ENCODE data around the gene IQSEC1.

IQSEC1 gene

DNA sequence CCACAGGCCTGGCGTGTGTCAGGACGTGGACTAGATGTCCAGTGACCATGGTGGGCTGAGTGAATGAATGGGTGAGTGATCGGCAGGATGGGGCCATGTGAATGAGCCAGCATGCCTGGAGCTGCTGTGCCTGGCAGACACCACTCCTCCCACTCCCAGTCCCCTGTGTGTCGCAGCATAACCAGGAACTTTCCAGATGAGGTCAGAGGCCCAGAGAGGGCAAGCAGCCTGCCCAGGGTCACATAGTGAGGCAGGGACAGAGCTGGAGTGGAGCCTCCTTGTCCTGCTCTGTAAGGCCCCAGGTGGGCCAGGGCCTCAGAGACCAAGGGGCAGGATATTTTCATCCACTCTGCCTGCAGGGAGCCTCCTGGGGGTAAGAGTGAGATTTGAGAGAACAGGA lies 6.4 kb downstream of the IQSEC1 start:
- no peak for DNase-seq

DNA sequence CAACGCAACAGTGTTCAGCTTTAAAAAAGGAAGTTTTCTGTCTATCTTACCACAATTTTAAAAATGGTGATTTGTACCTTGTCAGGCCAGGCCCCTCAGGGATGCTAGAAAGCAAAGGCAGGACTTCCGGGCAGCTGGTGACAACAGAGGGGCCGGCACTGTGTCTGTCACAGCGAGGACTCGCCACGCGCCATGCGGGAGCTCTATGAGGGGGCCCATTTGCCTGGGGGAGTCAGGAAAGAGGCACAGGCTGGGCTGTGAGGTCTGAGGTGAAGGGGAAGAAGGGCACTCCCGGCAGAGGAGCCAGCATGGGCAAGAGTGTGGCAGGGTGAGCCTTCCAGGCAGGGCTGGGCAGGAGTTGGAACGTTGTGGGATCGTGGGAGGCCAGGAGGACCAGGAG lies 7.0 kb downstream of the IQSEC1 start:
- DNase-seq = no peak

DNA sequence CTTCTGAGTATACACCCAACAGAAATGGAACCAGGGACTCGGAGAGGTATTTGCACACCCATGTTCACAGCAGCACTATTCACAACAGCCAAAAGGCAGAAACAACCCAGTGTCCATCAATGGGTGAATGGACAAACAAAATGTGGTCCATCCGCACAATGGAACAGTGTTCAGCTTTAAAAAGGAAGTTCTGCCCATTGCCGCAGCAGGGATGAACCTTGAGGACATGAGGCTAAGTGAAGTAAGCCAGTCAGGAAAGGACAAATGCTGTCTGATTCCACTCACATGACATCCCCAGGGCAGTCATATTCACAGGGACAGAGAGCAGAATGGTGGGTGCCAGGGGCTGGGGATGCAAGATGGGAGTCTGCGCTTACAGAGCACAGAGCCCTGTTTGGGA lies 7.5 kb downstream of the IQSEC1 start:
- no peak for DNase-seq

DNA sequence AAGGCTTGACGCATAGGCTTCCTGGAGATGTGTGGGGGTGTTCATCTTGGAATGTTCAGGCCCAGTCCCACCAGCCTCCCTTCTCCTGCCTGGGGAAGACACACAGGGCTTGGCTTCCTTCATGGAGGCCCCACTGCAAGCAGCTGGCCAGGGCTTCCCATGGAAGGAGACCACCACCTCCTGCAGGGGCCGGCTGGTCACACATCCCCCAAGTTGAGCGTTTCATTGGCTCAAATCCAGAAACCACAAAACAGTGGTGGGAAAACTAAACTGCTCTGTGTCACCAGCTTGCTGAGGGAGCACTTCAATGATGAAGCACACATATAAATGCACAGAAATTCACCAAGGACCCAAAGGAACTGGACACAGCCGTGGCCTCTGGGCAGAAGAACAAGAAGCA lies 8.3 kb downstream of the IQSEC1 start:
- DNase-seq = no peak

DNA sequence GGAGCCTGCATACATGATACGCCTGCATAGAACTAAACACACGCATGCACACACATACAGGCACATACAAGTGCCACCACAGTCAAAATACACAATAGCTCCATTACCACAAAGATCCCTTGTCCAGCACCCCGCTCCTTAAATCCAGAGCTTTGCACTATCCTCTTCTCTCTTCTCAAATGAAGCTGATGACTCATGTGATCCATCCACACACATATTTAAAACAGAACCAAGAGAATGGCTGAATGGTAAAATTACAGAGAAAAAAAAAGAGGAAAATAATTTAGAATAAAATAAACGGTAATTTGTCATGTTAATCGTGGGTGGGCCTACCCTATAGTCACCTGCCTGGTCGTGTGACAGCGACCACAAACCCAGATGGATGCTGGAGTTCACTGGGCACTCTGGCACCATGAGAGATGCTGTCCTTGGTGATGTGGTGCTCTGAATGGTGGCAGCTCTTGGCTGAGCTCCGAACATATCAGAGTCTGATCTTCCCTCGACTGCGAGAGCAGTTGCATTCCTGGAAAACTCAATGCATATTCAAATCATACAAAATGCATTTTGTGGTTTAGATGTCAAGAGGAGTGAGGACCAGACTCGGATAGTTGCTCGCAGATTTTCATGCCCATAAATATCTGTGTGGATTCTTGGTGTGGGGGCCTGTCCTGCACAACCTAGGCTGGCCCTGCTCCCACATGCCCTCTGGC lies 8.9 kb downstream of the IQSEC1 start:
- no peak for DNase-seq

DNA sequence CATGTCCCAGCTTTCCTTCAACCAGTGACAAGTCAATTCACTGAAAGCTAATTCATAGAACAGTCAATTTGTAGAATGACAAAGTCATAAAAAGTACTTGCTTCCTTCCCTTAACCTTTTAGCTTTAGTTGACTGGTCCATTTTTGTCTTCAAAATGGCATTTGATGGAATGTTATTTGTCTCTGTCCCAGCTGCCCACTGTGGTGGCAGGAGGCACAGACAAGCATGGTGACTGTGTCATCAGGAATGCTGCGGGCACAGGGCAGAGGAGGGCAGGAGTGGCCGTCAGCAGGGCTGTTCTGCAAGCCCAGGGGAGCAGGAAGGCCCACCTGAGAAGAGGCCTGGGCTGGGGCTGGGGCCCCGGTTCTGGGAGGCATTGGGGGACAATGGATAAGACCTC lies 10.0 kb downstream of the IQSEC1 start:
- DNase-seq = no peak

DNA sequence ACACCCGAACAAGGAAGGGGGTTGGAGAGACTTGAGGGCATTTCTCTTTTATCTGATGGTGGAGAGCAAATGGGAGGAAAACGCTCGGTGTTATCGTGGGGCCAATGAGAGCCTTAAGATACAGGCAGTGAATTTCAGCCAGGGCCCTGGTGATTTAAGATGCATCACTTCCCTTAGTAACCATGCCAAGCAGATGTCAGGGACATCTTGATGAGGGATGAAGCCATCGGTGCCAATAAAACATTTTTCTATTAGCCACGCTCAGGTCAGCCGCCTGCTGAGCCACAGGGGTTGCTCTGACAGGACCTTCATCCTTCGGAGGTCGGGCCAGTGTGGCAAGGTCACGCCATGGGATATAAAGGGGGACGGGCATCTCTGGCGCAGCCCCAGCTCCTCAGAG lies 10.6 kb downstream of the IQSEC1 start:
- DNase-seq = no peak

DNA sequence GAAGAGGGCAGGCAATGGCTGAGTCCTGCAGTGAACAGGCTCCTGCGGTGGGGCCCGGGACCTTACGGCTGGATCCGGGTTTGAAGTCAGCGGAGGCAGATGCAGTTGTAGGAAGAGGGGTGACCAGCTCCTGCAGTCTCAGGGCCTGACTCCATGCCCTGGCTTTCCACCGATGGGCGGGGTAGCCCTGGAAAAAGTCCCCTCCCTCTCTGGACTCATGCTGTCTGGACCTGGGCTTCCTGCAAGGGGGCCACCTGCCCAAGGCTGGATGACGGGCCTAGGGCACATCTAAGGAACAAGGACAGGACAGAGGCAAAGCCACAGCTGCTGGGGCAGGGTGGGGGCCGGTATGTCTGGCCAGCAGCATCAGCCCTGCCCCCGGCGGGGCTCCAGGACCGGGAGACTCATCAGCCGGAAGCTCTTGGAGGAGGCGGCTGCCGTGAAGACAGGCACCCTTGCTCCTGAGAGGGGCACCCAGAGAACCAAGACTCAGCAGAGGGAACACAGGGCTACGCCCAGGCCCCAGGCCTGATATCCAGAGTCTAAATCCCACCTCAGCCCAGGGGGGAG lies 12.8 kb downstream of the IQSEC1 start:
- no peak for DNase-seq

DNA sequence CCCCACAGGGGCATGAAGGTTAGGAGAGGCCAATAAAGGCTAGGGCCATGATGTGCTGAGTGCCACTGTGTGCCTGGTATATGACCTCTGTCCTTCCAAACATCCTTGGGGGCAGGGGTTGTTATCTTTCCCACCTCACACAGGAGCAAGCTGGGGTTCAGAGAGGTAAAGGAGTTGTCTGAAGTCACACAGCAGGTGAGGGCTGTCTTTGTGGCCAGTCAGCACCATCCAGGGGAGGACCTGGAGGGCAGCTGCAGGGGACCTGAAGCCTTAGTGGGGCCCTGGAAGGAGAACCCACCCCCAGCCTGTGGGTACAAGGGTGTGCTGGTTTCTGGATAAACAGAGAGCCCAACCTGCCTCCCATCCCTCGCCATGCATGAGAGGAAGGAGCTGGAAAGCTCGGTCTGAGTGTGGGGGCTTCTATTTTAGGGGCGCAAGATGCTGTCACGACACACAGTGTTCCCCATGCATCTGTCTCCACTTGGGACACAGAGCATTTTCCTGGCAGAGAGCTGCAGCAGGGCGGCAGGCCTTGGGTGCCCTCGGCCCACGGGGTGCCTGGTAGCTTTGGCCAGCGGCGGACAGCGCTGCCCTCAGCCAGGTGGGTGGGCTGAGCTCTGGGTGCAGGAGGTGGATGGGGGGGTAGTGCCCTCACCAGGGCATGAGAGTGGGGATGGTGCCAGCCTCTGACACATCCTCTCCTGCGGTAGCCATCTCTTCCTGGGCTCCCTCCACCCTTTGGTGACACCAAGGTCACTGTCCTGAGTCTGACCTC lies 14.7 kb downstream of the IQSEC1 start:
- no peak for DNase-seq

DNA sequence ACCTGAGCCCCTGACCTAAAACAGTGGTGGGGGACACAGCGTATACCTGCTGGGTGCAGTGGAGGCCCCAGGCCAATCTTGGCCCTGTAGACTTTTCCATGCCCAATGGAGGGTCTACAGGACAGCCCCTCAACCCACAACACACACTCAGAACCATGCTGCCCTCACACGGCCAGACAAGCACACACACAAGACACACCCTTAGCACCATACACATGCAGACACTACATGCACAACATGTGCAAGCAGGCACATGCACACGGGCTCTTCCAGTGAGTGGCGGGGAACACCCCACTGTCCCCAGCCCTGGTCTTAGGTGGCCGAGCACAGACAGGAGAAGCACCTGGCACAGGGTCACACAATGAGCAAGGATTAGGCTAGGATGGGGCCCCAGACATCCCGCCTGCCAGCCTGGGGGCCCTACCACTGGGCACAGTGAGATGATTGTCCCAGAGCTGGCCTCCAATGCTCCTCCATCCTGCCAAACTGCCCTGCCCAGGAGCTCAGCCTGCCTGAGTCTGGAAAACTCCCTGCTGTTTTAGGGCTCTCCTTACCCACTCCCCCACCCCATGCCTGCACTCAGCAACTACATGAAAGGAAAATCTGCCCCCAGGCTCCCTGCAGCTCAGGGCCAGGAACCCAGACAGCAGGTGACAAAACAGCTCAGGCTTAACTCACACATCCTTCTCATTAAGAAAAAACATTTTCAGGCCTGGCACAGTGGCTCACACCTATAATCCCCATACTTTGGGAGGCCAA lies 15.8 kb downstream of the IQSEC1 start:
- DNase-seq = no peak

DNA sequence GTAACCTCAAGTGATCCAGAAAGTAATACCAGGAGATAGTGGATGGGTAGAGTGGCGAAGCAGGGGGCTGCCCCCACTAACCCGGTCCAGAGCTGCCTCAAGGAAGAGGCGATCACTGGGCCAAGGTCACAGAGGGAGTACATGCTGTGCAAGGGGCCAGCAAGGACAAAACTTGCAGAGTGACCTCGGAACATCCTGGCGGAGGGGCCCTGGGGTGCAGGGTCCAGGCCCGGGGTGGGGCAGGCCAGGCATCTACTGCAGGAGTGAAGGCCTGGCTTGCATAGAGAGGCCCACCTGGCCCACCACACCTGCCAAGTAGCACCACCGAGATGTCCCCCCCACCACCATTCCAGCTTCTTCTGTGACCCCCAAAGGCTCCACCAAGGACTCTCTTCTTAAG lies 17.6 kb downstream of the IQSEC1 start:
- DNase-seq = no peak

DNA sequence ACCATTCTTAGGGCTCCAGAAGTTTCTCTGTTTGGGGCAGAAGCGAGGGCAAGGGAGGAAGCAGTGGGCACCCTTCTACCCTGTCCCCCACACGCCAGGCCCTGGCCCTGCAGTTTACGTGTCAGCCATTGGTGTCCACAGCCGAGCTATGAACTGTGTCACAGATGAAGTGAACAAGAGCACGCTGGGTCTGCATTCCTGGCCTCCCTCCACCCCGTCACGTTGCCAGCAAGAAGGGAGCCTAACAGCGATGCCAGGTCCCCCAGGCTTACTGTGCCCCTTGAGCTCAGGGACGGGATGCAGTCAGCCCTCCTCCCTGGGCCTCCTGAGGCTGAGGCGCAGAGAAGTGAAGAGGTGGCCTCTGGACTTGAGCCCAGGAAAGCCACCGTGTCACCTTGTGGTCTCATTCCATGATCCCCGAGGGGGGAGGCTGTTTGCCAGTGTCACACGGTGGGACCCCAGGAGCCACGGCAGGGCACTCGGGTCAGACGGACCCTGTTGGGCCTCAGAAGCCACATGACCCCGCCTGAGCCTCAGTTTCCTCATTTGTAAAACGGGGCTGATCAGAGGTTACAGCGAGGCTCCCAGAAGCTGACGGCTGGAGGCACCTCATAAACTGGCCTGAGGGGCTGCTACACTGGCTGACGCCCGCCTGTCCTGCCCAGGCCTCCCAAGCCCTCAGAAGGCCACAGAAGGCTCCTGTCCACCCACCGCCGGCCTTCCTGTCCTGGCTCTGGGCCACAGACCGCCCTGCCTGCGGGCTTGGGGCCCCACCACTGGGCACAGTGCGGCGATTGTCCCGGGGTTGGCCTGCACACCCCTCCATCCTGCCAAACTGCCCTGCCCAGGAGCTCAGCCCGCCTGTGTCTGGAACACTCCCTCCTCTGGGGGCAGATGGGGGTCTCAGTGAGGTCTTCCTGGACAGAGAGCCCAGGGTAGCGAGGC lies 18.6 kb downstream of the IQSEC1 start:
- no peak for DNase-seq

DNA sequence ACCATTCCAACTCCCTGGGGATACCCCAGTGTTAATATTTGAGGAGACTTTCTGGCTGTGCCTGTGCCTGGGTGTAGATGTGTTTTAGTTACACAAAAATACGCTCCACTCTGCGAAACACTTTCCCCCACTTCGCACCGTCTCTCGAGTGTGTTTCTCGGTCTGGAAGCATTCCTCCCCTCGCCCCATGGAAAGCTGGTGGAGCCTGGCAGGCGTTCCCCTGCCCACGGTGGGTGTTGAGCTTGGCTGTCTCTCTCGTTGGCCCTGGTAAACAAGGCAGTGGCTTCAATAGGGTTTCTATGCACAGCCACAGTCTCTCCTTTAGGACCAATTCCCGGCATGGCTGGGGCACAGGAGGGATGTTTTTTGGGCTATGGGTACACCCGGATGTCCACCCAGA lies 19.3 kb downstream of the IQSEC1 start:
- DNase-seq = no peak

DNA sequence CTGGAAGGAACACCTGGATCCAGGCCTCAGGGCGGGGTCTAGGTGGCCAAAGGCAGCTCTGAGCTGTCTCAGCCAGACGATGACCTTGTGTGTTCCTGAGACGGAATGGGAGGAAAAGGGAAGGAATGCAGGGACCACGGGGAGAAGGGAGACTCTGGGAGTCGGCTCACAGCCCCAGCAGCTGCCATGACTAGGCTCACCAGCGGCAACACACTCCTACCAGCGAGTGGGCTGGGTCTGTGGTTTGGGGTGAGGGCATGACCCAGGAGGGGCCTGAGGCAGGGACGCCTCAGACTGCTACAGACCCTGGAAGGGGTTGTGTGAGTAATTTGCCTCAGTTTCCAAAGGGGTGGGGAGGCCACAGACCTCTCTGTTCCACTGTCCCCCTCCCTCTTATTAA lies 19.8 kb downstream of the IQSEC1 start:
- no peak for DNase-seq

DNA sequence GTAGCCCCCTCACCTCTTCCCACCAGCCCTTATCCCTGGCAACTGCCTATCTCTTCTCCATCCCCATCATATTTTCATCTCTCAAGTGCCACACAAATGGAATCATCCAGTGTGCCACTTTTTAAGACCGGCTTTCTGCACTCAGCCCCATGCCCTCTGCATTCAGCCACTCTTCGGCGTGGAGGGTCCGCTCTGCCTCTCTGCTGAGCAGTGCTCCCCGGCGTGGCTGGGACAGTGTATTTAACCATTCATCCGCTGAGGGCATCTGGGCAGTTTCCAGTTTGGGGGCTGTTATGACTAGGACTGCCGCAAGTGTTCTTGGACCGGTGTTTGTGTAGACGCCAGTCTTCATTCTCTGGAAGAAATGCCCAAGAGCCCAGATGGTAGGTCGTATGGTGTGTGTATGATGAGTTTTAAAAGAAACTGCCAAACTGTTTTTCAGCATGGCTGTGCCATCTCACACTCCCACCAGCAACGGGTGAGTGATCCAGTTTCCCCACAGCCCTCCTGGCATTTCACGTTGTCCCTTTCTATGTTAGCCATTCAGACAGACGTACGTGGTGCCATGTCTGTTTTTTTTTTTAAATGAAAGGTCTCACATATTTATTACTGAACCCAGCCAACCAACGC lies 20.9 kb downstream of the IQSEC1 start:
- no peak for DNase-seq

DNA sequence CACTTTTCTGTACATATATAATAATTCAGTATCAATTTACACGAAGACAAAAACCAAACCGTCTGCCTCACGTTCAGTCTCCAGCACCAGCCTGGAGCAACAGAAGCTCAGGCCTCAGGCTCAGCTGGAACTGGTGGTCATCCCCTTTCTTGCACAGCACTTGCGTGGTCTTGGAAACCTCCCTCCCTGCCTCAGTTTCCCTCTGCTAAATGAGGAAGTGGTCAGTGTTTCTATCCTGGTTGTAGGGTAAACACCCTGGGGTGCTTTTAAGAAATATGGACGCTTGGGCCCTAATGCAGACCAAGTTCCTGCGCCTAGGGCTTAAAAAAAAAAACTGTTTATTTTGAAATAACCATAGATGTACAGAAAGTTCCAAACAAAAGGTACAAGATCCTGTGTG lies 21.6 kb downstream of the IQSEC1 start:
- no peak for DNase-seq

DNA sequence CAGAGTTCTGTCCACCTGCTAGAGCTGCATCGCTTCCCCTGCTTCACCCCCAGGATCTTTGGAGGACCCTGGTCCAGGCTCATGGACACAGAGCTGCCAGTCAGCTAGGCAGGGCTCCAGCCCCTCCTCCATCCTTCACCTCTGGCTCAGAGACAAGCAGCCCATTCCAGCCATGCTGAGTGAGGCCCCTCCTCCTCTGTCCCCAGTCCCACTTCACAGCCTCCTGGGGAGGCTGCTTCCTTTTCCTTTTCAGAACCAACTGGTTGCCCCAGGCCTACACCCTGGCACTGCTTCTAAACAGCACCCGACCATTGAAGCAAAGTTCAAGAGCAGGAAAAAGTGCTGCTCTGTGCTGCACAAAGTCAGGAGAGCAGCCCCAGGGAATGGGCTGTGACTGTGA lies 22.2 kb downstream of the IQSEC1 start:
- DNase-seq = no peak

DNA sequence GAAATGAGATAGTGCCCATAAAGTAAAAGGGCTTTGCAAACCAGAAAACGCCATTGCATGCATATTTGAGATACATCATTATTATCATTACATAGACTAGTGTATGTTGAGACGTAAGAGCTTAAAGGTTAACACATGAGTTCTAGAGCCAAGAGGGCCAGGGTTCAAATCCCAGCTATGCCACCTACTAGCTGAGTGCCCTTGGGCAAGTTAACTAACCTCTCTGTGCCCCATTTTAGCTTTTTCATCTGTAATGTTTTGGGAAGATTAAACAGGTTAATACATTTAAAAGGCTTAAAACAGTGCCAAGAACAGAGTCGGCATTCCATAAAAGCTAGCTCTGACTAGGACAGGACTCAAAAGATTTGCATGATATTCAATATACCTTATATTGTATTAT lies 22.8 kb downstream of the IQSEC1 start:
- DNase-seq = no peak

DNA sequence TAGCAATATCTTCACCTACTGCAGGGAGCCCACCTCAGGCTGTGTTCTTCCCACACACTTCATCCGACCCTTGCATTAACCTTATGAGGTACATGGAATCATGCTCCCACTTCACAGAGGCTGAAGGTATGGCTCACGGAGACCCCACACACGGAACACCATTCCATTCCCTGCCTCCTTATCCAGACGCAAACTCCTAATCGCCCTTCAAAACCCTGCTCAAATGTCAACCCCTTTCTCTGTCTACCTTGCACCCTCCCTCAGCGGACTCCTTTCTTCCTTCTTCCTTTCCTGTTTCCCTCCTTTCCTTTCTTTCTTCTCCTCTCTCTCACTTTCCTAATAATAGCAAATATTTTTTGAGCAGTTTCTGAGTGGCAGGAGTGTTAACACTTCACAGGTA lies 23.8 kb downstream of the IQSEC1 start:
- DNase-seq = no peak

DNA sequence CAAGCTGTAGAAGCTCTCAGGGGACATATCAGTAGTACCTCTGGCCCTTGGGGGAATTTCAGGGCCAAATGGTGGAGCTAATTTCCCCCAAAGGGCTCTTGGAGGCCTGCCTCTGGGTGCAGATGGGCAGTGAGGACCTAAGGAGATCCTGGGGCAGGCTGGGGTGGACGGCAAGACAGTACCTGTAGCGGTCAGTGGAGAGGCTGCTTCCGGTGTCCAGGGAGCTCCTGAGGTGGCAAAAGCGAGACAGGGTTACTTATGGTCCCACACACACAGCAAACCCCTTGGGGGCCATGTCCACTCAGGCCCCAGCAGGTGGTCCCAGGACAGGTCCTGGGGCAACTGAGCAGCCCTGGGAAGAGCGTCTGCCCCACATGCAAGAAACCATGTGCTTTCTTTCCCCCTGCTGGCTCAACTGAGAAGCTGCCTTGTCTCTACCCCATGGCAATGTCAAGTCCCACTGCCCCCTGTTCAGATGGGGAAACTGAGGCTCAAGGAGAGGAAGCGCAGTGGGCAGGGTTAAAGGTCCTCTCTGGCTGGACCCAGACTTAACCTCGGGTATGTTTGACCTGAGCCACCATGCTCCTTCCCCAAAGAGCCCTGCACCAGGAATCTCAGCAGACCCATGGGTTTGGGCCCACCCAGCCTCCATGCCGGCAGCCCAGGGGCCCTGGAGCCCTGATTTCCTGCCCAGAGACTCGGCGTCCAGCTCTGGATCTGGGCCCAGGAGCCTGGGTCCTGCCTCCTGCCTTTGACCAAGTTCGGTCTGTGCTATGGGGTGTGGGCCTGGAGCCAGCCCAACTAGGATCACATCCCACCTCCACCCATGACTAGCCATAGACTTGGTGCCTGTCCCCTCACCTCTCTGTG lies 25.7 kb downstream of the IQSEC1 start:
- no peak for DNase-seq

All from activated naive CD4-positive, alpha-beta T cell (primary cell).